HL-60 (cell line): ENCODE data around the gene SZRD1.

Experiments
- DNase-seq, 2 experiments: peaks; one replicate each; pipeline ENCODE4 v3.0.0-alpha.2; 2010 to 2020; ENCODE audit warnings: low read depth in 1 of 2, low spot score in 1 of 2
- H3K27ac ChIP-seq: fragments of 250-450 bp; sonication (Bioruptor Pico); replicated peaks from 2 replicates; pipeline ENCODE4 v1.5.1; 2020; ENCODE audit warnings: mild to moderate bottlenecking, moderate library complexity
- H3K27me3 ChIP-seq: fragments of 250-450 bp; sonication (Bioruptor Pico); 2 replicates; pipeline ENCODE4 v1.5.1; 2021; ENCODE audit warnings: mild to moderate bottlenecking, moderate library complexity; ENCODE audit not compliant: insufficient read depth, poor library complexity, severe bottlenecking
- H3K4me3 ChIP-seq: replicated peaks from 2 replicates; pipeline ENCODE4 v1.5.1; 2011; ENCODE audit warnings: mild to moderate bottlenecking, control low read depth, low read length; ENCODE audit not compliant: insufficient read depth
- GABPA ChIP-seq: IDR thresholded peaks from 2 replicates; pipeline ENCODE4 v1.6.1; 2012; ENCODE audit warnings: low read depth
- POLR2AphosphoS5 ChIP-seq: IDR thresholded peaks from 2 replicates; pipeline ENCODE4 v1.6.1; 2012; ENCODE audit warnings: low read depth
- SPI1 ChIP-seq: IDR thresholded peaks from 2 replicates; pipeline ENCODE4 v1.6.1; 2012; ENCODE audit warnings: low read depth, mild to moderate bottlenecking, borderline replicate concordance
- TF ChIP-seq, protein P1 (sequence below): IDR thresholded peaks from 2 replicates; pipeline ENCODE4 v1.6.1; 2012; ENCODE audit warnings: low read depth; ENCODE audit not compliant: insufficient replicate concordance
- TF ChIP-seq, protein P2 (sequence below): IDR thresholded peaks from one replicate; pipeline ENCODE4 v1.5.1; 2011; ENCODE audit warnings: low read length, control low read depth, inconsistent platforms; ENCODE audit not compliant: insufficient read depth

The SZRD1 gene

DNA sequence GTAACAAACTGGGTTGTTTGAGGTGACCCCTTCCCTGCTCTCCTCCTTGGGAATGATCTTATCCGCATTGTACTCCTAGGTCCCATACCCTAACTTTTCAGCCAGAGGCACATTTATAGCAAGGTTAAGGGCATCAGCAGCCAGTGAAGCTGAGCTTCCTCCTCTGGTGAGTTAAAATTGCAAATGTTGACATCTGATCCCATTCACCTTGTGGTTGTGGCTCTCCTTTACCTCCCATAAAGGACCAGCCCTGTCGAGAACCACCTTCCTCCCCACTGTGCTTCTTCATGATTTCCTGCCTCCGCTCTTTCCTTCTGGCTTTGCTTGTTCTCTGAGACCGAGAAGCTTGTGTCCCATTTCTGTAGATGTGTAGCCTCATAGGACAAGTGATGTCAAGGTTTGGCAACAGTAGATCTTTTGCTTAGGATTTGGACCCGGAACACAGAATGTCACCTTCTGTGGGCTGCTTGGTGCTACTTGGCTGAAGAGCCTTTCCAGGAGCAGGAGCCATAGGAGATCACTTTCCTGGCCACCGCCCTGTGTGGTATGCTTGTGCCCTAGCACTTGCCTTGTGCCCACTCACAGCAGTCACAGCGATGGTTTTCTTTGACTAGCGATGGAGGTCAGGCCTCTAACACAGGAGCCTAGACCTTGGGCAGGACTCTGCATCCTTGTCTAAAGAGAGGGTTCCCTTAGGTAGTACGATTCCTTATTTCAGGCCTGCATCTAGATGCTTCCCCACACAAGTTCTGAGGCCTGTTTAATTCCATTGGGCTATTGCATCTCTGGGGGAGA lies 18.8 kb downstream of the SZRD1 start:
- no peak for DNase-seq
- Histone ChIP-seq H3K27me3 (no peaks in the 10 kb centered on the region), H3K4me3 (no peak overlapping the region), H3K27ac (no peak overlapping the region)
- TF ChIP-seq GABPA (no peak), POLR2AphosphoS5 (no peak), SPI1 (no peak)
- TF ChIP-seq, protein P1, sequence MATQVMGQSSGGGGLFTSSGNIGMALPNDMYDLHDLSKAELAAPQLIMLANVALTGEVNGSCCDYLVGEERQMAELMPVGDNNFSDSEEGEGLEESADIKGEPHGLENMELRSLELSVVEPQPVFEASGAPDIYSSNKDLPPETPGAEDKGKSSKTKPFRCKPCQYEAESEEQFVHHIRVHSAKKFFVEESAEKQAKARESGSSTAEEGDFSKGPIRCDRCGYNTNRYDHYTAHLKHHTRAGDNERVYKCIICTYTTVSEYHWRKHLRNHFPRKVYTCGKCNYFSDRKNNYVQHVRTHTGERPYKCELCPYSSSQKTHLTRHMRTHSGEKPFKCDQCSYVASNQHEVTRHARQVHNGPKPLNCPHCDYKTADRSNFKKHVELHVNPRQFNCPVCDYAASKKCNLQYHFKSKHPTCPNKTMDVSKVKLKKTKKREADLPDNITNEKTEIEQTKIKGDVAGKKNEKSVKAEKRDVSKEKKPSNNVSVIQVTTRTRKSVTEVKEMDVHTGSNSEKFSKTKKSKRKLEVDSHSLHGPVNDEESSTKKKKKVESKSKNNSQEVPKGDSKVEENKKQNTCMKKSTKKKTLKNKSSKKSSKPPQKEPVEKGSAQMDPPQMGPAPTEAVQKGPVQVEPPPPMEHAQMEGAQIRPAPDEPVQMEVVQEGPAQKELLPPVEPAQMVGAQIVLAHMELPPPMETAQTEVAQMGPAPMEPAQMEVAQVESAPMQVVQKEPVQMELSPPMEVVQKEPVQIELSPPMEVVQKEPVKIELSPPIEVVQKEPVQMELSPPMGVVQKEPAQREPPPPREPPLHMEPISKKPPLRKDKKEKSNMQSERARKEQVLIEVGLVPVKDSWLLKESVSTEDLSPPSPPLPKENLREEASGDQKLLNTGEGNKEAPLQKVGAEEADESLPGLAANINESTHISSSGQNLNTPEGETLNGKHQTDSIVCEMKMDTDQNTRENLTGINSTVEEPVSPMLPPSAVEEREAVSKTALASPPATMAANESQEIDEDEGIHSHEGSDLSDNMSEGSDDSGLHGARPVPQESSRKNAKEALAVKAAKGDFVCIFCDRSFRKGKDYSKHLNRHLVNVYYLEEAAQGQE: no peak
- TF ChIP-seq, protein P2, sequence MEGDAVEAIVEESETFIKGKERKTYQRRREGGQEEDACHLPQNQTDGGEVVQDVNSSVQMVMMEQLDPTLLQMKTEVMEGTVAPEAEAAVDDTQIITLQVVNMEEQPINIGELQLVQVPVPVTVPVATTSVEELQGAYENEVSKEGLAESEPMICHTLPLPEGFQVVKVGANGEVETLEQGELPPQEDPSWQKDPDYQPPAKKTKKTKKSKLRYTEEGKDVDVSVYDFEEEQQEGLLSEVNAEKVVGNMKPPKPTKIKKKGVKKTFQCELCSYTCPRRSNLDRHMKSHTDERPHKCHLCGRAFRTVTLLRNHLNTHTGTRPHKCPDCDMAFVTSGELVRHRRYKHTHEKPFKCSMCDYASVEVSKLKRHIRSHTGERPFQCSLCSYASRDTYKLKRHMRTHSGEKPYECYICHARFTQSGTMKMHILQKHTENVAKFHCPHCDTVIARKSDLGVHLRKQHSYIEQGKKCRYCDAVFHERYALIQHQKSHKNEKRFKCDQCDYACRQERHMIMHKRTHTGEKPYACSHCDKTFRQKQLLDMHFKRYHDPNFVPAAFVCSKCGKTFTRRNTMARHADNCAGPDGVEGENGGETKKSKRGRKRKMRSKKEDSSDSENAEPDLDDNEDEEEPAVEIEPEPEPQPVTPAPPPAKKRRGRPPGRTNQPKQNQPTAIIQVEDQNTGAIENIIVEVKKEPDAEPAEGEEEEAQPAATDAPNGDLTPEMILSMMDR: no peak

GRCh38 chr1:16386454-16387113 lies 19.5 kb downstream of the SZRD1 start:
- Histone ChIP-seq H3K27ac (no peak overlapping the region), H3K27me3 (no peaks in the 10 kb centered on the region), H3K4me3 (no peak overlapping the region)
- no peak for DNase-seq
- no peak for TF ChIP-seq SPI1
- TF ChIP-seq GABPA: no peak
- TF ChIP-seq, protein P1: no peak
- no peak for TF ChIP-seq POLR2AphosphoS5
- TF ChIP-seq, protein P2: no peak

DNA sequence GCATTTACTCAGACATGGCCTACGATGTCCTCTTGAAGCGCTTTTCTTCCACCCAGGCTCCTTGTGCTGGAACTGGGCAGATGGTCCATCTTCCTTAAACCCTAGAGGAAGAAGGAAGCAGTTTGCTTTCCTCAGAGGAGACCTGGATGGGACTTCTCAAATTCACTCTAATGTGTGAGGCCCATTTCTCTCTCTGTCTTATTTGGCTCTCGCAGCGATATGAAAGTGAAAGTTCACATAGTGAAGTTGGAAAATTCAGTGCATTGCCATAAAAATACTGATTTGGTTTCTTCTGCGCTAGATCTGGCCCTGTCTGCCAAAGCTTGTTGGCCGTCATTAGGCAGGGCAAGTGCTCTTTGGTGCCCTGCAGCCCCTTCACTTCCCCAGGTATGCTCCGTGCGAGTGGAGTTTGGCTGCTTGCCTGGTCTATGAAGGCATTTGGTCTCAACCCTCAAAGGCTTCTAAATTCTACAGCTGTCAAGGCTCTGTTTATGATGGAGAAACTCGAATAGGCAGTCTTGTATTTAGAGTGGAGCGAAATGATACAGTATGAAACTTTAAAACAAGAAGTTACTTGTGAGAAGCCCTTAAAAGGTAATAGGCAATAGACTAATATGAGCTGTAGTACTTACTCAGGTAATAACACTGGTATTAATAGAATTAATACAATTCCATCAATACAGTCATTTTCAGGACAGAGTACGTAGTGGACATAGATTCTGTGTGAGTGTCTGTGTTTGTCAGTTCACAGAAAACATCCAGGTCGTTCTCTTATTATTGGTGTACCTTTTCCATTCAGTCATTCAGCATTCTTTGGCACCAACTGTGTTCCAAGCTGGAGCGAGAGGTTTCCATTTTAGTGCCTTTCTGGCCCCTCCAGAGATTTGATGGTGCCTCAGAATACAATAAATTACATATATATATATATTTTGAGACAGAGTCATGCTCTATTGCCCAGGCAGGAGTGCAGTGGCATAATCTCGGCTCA lies 20.5 kb downstream of the SZRD1 start:
- H3K4me3 ChIP-seq: no peak overlapping the region
- no peaks in the 10 kb centered on the region for H3K27me3 ChIP-seq
- no peak overlapping the region for H3K27ac ChIP-seq
- no peak for DNase-seq
- TF ChIP-seq POLR2AphosphoS5: no peak

- TF ChIP-seq SPI1 (peak; percentile 71), POLR2AphosphoS5 (no peak)
- peak in 1 of 2 experiments; percentile 57 for DNase-seq
- Histone ChIP-seq H3K4me3 (no peak overlapping the region), H3K27ac (peak overlapping the region; percentile 22; the same call in 1 of the 2 replicates), H3K27me3 (no peaks in the 10 kb centered on the region)
Observed at GRCh38 chr1:16391411-16391810, 24.4 kb downstream of the SZRD1 start.
